CD14-positive monocyte (primary cell): ENCODE measurements around the gene C9orf43. TPM values are rescaled to one million over a fixed set of nuclear protein-coding genes. Genes with fewer than 3 reads are reported as not detected.

Experiments
- DNase-seq, 3 donors: peaks; one replicate each; pipeline ENCODE4 v3.0.0-alpha.2; 2011 to 2022
- H2AFZ ChIP-seq: 2 replicates; pipeline ENCODE4 v1.6.0; 2012; ENCODE audit warnings: mild to moderate bottlenecking, low read depth, low read length, inconsistent platforms; ENCODE audit not compliant: insufficient read depth, poor library complexity, severe bottlenecking
- H3K27ac ChIP-seq, 2 donors: 1 replicate in 1 of 2; 2 replicates in 1 of 2; pipeline ENCODE4 v1.5.1; 2012 to 2013; ENCODE audit warnings: low read length in 2 of 2, control low read depth in 1 of 2, inconsistent platforms in 1 of 2, low read depth in 1 of 2, mild to moderate bottlenecking in 1 of 2
- H3K27me3 ChIP-seq, 2 donors: one replicate each; pipeline versions ENCODE4 v1.6.0 to v1.6.1; 2011 to 2013; ENCODE audit warnings: low read length in 2 of 2; ENCODE audit not compliant: control insufficient read depth in 2 of 2, insufficient read depth in 2 of 2
- H3K36me3 ChIP-seq, 2 donors: replicated peaks in 1 of 2; 1 replicate in 1 of 2; 2 replicates in 1 of 2; pipeline versions ENCODE4 v1.5.1 to v1.6.1; 2012 to 2013; ENCODE audit warnings: low read length in 2 of 2, control low read depth in 1 of 2, inconsistent platforms in 1 of 2, mild to moderate bottlenecking in 1 of 2; ENCODE audit not compliant: insufficient read depth in 2 of 2, control insufficient read depth in 1 of 2
- H3K4me1 ChIP-seq, 2 donors: 1 replicate in 1 of 2; 2 replicates in 1 of 2; pipeline versions ENCODE4 v1.5.1 to v1.6.1; 2012 to 2013; ENCODE audit warnings: low read length in 2 of 2, control low read depth in 1 of 2, inconsistent platforms in 1 of 2, mild to moderate bottlenecking in 1 of 2, moderate library complexity in 1 of 2; ENCODE audit not compliant: insufficient read depth in 2 of 2, control insufficient read depth in 1 of 2
- H3K4me2 ChIP-seq: replicated peaks from 2 replicates; pipeline ENCODE3; 2012; ENCODE audit warnings: low read length, moderate library complexity, mild to moderate bottlenecking; ENCODE audit not compliant: poor library complexity, severe bottlenecking; ENCODE audit errors: extremely low read depth
- H3K4me3 ChIP-seq, 3 experiments: fragments of 200-600 bp in 1 of 3; sonication (generic) in 1 of 3; replicated peaks in 1 of 3; 1 replicate in 2 of 3; 2 replicates in 1 of 3; pipeline ENCODE4 v1.5.1; 2011 to 2013; ENCODE audit warnings: low read length in 3 of 3, mild to moderate bottlenecking in 3 of 3, control low read depth in 2 of 3, low read depth in 2 of 3, inconsistent platforms in 1 of 3, moderate library complexity in 1 of 3
- H3K79me2 ChIP-seq: 2 replicates; pipeline ENCODE4 v1.6.0; 2012; ENCODE audit warnings: mild to moderate bottlenecking, control low read depth, inconsistent platforms, low read length, moderate library complexity; ENCODE audit not compliant: insufficient read depth
- H3K9ac ChIP-seq: 2 replicates; pipeline ENCODE4 v1.6.0; 2017; ENCODE audit warnings: low read length, mild to moderate bottlenecking; ENCODE audit not compliant: insufficient read depth, poor library complexity, severe bottlenecking
- H3K9me3 ChIP-seq, 2 donors: replicated peaks in 1 of 2; 1 replicate in 1 of 2; 2 replicates in 1 of 2; pipeline versions ENCODE4 v1.5.1 to v1.6.1; 2012 to 2013; ENCODE audit warnings: low read length in 2 of 2, control low read depth in 1 of 2; ENCODE audit not compliant: control insufficient read depth in 1 of 2, insufficient read depth in 1 of 2
- H4K20me1 ChIP-seq: 2 replicates; pipeline ENCODE4 v1.6.0; 2012; ENCODE audit warnings: mild to moderate bottlenecking, low read length, control low read depth, moderate library complexity; ENCODE audit not compliant: insufficient read depth
- H3K27ac Mint-ChIP-seq, 7 donors: one replicate each; pipeline ENCODE4 v1.8.0; 2020; ENCODE audit warnings: mild to moderate bottlenecking in 7 of 7, mixed read lengths in 7 of 7, moderate library complexity in 6 of 7, inconsistent platforms in 2 of 7
- H3K27me3 Mint-ChIP-seq, 3 donors: one replicate each; pipeline ENCODE4 v1.8.0; 2021 to 2022; ENCODE audit warnings: low read depth in 3 of 3, mild to moderate bottlenecking in 3 of 3, mixed read lengths in 3 of 3, moderate library complexity in 3 of 3, inconsistent platforms in 1 of 3
- H3K36me3 Mint-ChIP-seq, 2 donors: one replicate each; pipeline ENCODE4 v1.8.0; 2020; ENCODE audit warnings: mixed read lengths in 2 of 2, inconsistent platforms in 1 of 2, mild to moderate bottlenecking in 1 of 2
- H3K4me1 Mint-ChIP-seq: one replicate; pipeline ENCODE4 v1.8.0; 2020; ENCODE audit warnings: mild to moderate bottlenecking, mixed read lengths
- H3K4me3 Mint-ChIP-seq, 2 donors: one replicate each; pipeline ENCODE4 v1.8.0; 2020; ENCODE audit warnings: mild to moderate bottlenecking in 2 of 2, mixed read lengths in 2 of 2, moderate library complexity in 1 of 2
- H3K9me3 Mint-ChIP-seq, 7 donors: one replicate each; pipeline ENCODE4 v1.8.0; 2020 to 2022; ENCODE audit warnings: mixed read lengths in 7 of 7, mild to moderate bottlenecking in 6 of 7, moderate library complexity in 6 of 7, inconsistent platforms in 2 of 7
- WGBS: methylation state at CpG from one replicate; pipeline ENCODE4 v1.1.5; 2013; ENCODE audit warnings: missing lambda C conversion rate; ENCODE audit not compliant: insufficient coverage; 5-methylcytosine and 5-hydroxymethylcytosine counted together
- intact Hi-C, 2 donors: fragments of 100-400 bp; cut with micrococcal nuclease; formaldehyde crosslinking; loops; one replicate each; pipeline versions ENCODE4 v1.15.0 to v1.15.1; 2023
- polyA plus RNA-seq, 3 donors: library from polyadenylated mRNA; depleted of rRNA in 1 of 3; unstranded in 2 of 3; stranded (reverse) in 1 of 3; fragments of 300-500 nt in 2 of 3; fragments of >200 nt in 1 of 3; fragmentation: Illumina TruSeq in 2 of 3; gene quantifications; 1 replicate in 2 of 3; 2 replicates in 1 of 3; pipeline ENCODE4 v1.2.3, GENCODE V29; 2012 to 2021
- TF ChIP-seq, protein P1 (sequence below): fragments of 200-600 bp; IDR thresholded peaks from one replicate; pipeline ENCODE4 v1.8.0; 2022; ENCODE audit warnings: antibody characterized with exemption, mild to moderate bottlenecking

C9orf43 gene
- polyA plus RNA-seq, 3 donors, result 0.17 TPM; not detected in 2

DNA sequence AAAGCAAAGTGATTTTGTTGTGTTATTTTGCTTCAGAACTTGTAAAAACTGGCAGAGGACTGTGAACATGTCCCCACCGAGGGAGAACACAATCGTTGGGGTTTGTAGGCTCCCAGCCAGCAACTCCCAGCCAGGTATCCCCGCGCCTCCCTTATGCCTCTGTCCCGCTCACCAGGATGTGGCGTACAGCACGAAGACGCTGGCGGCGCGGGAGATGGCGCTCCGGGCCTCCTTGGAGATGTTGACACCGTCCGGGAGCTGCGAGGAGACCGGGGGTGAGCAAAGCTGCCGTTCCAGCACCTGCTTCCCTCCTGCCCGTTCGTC, 702 bp upstream of the C9orf43 start:
- H3K4me3 Mint-ChIP-seq, result peak overlapping the region; percentile 97 to 98
- Histone ChIP-seq H3K79me2 (peaks cover 28% of the 10 kb centered on the region), H3K36me3 (peaks cover 15 to 18% of the 10 kb centered on the region in 2 donors), H3K9me3 (no peaks in the 10 kb centered on the region), H3K27ac (peak overlapping the region; percentile 92 to 93), H3K27me3 (no peaks in the 10 kb centered on the region), H3K4me3 (peak overlapping the region; percentile 77 to 93 (median 88)), H3K9ac (peak overlapping the region; percentile 84), H2AFZ (peak overlapping the region; percentile 88), H3K4me2 (peak overlapping the region; percentile 84), H3K4me1 (peaks cover 25 to 27% of the 10 kb centered on the region in 2 donors), H4K20me1 (no peaks in the 10 kb centered on the region)
- intact Hi-C loops, result loop anchor here (5.0 to 10.0 kb wide), 3 partner anchors 65 to 172 kb away; partner anchors contain the start of genes BSPRY (in 1 of the 2), CDC26 (in 1 of the 2), PRPF4 (in 1 of the 2) and WDR31 (in 1 of the 2)
- 0% methylated on average over 20 of the region's 20 CpGs for WGBS
- no peaks in the 10 kb centered on the region for H3K9me3 Mint-ChIP-seq
- H3K36me3 Mint-ChIP-seq, result peaks cover 15 to 21% of the 10 kb centered on the region in 2 donors
- peak overlapping the region; percentile 99 to 100 (median 100) for H3K27ac Mint-ChIP-seq
- no peak for DNase-seq
- H3K4me1 Mint-ChIP-seq, result peaks cover 25% of the 10 kb centered on the region
- TF ChIP-seq, protein P1, sequence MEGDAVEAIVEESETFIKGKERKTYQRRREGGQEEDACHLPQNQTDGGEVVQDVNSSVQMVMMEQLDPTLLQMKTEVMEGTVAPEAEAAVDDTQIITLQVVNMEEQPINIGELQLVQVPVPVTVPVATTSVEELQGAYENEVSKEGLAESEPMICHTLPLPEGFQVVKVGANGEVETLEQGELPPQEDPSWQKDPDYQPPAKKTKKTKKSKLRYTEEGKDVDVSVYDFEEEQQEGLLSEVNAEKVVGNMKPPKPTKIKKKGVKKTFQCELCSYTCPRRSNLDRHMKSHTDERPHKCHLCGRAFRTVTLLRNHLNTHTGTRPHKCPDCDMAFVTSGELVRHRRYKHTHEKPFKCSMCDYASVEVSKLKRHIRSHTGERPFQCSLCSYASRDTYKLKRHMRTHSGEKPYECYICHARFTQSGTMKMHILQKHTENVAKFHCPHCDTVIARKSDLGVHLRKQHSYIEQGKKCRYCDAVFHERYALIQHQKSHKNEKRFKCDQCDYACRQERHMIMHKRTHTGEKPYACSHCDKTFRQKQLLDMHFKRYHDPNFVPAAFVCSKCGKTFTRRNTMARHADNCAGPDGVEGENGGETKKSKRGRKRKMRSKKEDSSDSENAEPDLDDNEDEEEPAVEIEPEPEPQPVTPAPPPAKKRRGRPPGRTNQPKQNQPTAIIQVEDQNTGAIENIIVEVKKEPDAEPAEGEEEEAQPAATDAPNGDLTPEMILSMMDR, result no peak
- no peaks in the 10 kb centered on the region for H3K27me3 Mint-ChIP-seq

DNA sequence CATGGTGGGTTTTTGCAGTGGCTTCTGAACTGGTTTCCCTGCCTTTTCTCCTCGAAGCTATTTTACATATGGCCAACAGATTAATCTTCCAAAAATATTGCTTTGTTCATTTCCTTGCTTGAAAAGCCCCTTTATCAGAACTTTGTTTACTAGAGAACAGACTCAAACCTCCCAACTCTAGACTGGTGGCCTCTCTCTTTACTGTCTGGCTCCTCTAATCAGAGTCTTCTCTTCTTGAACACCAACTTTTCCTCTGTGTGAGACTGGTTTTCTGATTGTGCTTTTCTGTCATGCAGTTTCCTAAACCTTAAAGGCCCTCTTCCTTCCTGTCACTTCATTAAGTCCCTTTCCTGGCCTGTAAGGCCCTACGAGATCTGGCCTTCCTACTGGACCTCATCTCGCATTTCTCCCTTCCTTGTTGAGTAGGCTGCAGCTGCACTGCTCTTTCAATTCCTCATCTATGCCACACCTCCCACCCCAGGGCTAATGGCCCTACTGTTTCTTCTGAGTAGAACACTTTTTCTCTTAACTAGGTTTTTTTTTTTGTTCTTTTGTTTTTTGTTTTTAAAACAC, 5.7 kb downstream of the C9orf43 start:
- no peaks in the 10 kb centered on the region for H3K27me3 Mint-ChIP-seq
- H3K36me3 Mint-ChIP-seq, result no peaks in the 10 kb centered on the region
- peak; percentile 32 to 34 (median 32) for DNase-seq
- H3K9me3 ChIP-seq, result no peaks in the 10 kb centered on the region
- no peaks in the 10 kb centered on the region for H3K79me2 ChIP-seq
- H3K27me3 ChIP-seq, result no peaks in the 10 kb centered on the region
- H3K4me1 ChIP-seq, result peaks cover 24 to 26% of the 10 kb centered on the region in 2 donors
- H3K9ac ChIP-seq, result no peak overlapping the region
- H2AFZ ChIP-seq, result peak overlapping the region; percentile 78
- H3K4me2 ChIP-seq, result peak overlapping the region; percentile 34
- H3K36me3 ChIP-seq, result no peaks in the 10 kb centered on the region
- H4K20me1 ChIP-seq, result no peaks in the 10 kb centered on the region
- intact Hi-C loops, result no loop called here
- TF ChIP-seq, protein P1, result no peak
- H3K4me3 ChIP-seq, result no peak overlapping the region
- no peak overlapping the region for H3K4me3 Mint-ChIP-seq
- H3K9me3 Mint-ChIP-seq, result no peaks in the 10 kb centered on the region
- no peaks in the 10 kb centered on the region for H3K4me1 Mint-ChIP-seq
- H3K27ac ChIP-seq, result peak overlapping the region; percentile 22 to 82
- 35% methylated on average over 2 of the region's 3 CpGs for WGBS
- H3K27ac Mint-ChIP-seq, result no peak overlapping the region
